Fibroblast of skin of scalp (primary cell): ENCODE data around the gene MYO10.
"Not testable (repeated sequence)": the region's sequence is repeated elsewhere in the genome, so short reads cannot be mapped to it uniquely, and the experiment has no call there.

ENCODE experiments used
- DNase-seq: peaks from one replicate; pipeline ENCODE4 v3.0.0-alpha.2; 2013

The MYO10 gene

GRCh38 chr5:16859346-16859745, 76.7 kb downstream of the MYO10 start:
- DNase-seq = no peak

GRCh38 chr5:16858151-16858550, 77.9 kb downstream of the MYO10 start:
- DNase-seq = no peak

- DNase-seq = no peak
Observed at GRCh38 chr5:16857635-16858034, 78.5 kb downstream of the MYO10 start.

GRCh38 chr5:16856531-16856930, 79.6 kb downstream of the MYO10 start:
- no peak for DNase-seq

GRCh38 chr5:16855898-16856297, 80.2 kb downstream of the MYO10 start:
- no peak for DNase-seq

- DNase-seq = peak; percentile 33
Observed at GRCh38 chr5:16855485-16855884, 80.6 kb downstream of the MYO10 start.

- DNase-seq = no peak
Observed at GRCh38 chr5:16854351-16854750, 81.7 kb downstream of the MYO10 start.

- no peak for DNase-seq
Observed at GRCh38 chr5:16853518-16853917, 82.6 kb downstream of the MYO10 start.

GRCh38 chr5:16852251-16853005, 83.7 kb downstream of the MYO10 start:
- peak; percentile 49 for DNase-seq

- no peak for DNase-seq
Observed at GRCh38 chr5:16849775-16850174, 86.3 kb downstream of the MYO10 start.

GRCh38 chr5:16849181-16849580, 86.9 kb downstream of the MYO10 start:
- DNase-seq = no peak

GRCh38 chr5:16844952-16845351, 91.1 kb downstream of the MYO10 start:
- DNase-seq = no peak

- peak; percentile 37 for DNase-seq
Observed at GRCh38 chr5:16842896-16843295, 93.2 kb downstream of the MYO10 start.

- no peak for DNase-seq
Observed at GRCh38 chr5:16841416-16841815, 94.7 kb downstream of the MYO10 start.

GRCh38 chr5:16837305-16837704, 98.8 kb downstream of the MYO10 start:
- no peak for DNase-seq

GRCh38 chr5:16834029-16834428, 102.1 kb downstream of the MYO10 start:
- no peak for DNase-seq

- DNase-seq = not testable (repeated sequence)
Observed at GRCh38 chr5:16831326-16831725, 104.8 kb downstream of the MYO10 start.

- no peak for DNase-seq
Observed at GRCh38 chr5:16827755-16828154, 108.3 kb downstream of the MYO10 start.

- no peak for DNase-seq
Observed at GRCh38 chr5:16826379-16827125, 109.5 kb downstream of the MYO10 start.

- DNase-seq = peak; percentile 95
Observed at GRCh38 chr5:16819522-16820167, 116.4 kb downstream of the MYO10 start.

- DNase-seq = no peak
Observed at GRCh38 chr5:16815432-16815831, 120.7 kb downstream of the MYO10 start.

- peak; percentile 86 for DNase-seq
Observed at GRCh38 chr5:16812911-16813310, 123.2 kb downstream of the MYO10 start.

GRCh38 chr5:16812448-16812847, 123.6 kb downstream of the MYO10 start:
- DNase-seq = no peak
